ENCODE data around the gene RNU1-2.
"Not testable (repeated sequence)": the region's sequence is repeated elsewhere in the genome, so short reads cannot be mapped to it uniquely, and the experiment has no call there.

Gene RNU1-2

DNA sequence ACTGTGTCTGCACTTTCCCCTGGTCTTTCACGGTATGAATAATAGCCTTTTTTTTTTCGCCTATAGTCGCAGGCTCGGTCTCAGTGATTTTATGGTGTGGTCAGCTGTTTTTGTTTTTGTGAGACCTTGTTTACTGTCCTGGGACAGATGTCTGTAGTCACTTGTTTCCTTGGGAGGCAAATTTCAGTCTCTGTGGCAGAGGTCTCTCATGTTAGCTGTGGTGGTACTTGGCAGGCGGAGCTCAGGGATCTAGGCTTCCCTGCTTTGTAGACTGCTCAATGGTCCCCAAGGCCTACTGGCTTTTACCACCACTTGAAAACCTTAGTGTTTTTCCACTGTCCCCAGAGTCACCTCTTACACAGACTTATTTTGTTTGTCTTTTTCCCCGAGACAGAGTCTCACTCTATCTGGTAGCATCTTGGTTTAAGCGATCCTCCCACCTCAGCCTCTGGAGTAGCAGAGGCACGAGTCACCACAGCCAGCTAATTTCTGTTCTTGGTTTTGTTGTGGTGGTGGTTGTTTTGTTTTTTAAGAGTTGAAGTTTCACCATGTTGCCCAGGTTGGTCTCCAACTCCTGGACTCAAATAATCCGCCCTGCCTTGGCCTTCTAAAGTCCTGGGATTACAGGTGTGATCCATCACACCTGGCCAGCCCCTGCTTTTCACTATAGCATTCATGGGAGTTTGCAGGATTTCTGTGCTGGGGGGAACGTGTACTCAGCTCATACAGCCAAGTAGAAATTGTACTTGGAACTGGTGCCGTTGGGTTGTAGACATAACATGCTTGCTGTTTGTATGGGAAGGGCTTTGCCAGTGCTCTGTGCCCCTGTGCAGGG lies 10.3 kb downstream of the RNU1-2 start:
- no peak for DNase-seq
- in situ Hi-C loops (cut with MboI; ENCODE audit: low pct_unique_long_range_greater_than_20kb, low sequenced_read_pairs), result no loop called here

DNA sequence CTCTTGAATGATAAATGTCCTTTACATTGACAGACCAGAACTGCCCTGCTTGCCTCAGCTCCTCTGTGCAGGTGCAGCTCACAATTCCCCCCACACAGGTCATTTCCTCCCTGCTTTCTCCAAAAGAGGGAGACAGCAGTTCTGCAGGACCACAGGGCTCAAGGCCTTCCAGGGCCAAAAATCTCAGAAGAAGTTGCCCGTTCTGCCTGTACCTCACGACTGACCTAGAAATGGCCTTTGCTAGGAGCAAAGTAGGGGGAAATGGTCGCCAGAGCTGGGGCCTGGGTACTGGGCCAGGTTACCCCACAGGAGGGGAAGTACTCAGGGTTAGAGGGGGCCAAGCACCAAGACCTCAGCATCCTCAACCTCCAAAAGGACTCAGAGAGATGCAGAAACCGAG lies 11.1 kb downstream of the RNU1-2 start:
- in situ Hi-C loops (cut with MboI; ENCODE audit: low pct_unique_long_range_greater_than_20kb, low sequenced_read_pairs), result no loop called here

DNA sequence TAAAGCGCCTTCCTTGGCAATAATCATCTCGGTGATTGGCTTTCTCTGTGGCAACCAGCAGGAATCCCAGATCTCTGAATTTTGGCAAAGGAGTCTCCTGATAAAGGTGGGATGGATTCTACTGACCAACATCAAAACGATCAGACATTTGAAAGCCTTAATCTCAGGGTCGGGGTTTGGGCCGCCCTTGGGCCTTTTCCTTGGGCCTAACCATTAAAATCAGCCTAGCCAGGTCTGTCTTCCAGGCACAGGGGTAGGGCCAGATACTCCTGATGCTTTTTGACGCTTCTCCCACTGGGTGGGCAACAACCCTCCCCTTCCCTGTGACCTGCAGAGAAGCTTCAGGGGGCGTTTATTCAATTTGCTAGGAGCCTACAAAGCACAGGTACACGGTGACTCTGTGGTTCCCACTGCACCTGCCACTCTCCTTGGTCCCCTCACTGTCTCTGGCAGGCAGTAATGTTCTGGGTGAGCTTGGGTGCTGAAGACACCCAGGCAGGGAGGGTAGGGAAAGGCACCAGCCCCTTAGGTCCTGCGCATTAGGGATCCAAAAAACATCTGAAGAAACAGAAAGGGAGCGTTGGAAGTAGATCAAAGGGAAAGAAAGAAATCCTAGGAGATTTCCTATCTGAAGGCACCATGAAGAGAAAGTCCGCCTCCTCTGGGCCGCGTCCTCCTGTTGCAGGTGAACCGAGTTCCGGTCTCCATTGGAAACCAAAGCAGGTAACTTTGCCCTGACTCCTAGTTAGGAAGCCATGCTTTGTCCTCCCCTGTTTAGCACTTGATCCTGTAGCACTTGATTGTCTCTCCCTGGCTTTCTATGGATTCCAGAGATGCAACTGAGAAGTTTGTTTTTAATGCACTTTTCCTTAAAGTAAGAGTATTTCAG lies 12.3 kb downstream of the RNU1-2 start:
- no peak for DNase-seq
- in situ Hi-C loops (cut with MboI; ENCODE audit: low pct_unique_long_range_greater_than_20kb, low sequenced_read_pairs), result no loop called here

More for the DNA sequence above, 11.1 kb downstream of the RNU1-2 start:
- no peak for DNase-seq

DNA sequence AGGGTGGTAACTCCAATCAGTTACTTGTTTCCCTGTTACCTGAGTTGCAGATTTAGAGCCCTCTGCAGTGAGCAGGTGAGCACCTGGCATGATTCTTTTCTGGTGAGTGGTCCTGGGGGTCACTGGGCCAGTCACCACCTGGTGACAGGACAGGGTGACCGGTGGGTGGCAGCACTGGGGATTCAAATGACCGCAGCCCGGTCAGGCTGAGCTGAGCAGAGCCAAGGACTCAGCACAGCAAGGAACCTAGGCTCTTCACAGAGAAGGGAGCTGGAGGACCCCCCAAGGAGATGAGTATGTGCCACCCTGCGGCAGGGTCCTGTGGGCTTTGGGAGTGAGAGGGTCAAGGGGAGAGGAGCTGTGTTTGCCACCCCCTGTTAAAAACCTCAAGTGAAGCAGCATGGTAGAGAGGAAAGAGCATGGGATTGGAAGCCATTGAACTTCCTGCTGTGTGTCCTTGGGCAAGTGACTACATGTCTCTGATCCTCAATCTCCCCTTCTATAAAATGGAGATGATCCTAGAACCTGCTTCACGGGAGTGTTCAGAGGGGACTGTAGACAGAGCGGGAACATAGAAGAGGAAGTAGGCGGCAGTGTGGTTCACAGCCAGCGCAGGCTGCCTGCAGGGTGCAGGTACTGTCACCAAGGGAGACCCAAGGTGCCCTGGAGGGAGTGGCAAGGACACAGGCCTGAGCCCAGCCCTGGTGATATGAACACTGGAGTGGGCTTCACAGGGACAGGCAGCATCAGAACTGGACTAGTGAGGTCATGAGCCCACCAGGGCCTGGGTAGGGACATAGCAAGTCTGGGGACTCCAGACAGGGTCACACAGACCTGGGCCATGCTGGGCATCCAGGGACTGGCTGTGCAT lies 16.3 kb downstream of the RNU1-2 start:
- DNase-seq, result peak; percentile 20

DNA sequence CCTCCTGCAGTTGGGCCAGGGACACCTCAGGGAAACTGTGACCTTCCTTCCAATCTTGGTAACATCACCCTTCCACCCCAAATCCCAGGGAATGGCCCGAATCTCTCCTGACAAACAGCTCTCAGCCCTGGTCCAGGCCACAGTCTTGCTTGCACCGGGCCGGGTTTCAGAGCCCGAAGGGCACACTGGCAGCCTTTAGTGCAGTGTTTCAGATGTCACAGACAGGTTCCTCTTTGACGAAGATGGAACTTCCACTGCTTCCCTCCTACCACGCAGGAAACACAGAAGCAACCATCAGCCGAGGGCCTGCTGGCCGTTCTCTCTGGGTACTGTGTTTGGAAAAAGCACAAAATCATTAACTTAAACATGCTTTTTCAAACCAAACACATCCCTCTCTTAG lies 17.0 kb downstream of the RNU1-2 start:
- in situ Hi-C loops (cut with MboI; ENCODE audit: low pct_unique_long_range_greater_than_20kb, low sequenced_read_pairs), result not testable (repeated sequence)
- DNase-seq, result peak; percentile 31

More for the DNA sequence above, 16.3 kb downstream of the RNU1-2 start:
- in situ Hi-C loops (cut with MboI; ENCODE audit: low pct_unique_long_range_greater_than_20kb, low sequenced_read_pairs), result not testable (repeated sequence)

DNA sequence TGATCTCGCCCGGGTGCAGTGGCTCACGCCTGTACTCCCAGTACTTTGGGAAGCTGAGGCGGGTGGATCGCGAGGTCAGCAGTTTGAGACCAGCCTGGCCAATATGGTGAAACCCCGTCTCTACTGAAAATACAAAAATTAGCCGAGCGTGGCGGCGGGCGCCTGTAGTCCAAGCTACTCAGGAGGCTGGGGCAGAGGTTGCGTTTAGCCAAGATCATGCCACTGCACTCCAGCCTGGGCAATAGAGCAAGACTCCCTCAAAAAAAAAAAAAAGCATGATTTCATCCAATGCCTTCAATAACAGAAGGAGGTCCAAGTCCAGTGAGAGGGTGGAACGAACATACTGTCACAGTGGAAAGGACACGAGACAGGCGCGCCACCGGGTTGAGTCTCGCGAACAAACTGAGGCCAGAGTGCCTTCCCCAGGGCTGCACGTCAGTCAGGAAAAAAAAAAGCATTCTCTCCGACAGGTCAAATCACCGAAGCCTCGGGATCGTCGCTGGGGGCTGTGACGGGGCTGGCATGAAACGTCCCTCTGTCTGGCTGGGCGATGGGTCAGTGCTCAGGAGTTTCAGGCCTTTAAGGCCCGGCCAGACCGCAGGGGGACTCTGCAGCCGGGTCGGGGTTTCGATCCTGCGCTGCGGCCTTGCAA lies 17.5 kb downstream of the RNU1-2 start:
- in situ Hi-C loops (cut with MboI; ENCODE audit: low pct_unique_long_range_greater_than_20kb, low sequenced_read_pairs), result no loop called here
- no peak for DNase-seq

DNA sequence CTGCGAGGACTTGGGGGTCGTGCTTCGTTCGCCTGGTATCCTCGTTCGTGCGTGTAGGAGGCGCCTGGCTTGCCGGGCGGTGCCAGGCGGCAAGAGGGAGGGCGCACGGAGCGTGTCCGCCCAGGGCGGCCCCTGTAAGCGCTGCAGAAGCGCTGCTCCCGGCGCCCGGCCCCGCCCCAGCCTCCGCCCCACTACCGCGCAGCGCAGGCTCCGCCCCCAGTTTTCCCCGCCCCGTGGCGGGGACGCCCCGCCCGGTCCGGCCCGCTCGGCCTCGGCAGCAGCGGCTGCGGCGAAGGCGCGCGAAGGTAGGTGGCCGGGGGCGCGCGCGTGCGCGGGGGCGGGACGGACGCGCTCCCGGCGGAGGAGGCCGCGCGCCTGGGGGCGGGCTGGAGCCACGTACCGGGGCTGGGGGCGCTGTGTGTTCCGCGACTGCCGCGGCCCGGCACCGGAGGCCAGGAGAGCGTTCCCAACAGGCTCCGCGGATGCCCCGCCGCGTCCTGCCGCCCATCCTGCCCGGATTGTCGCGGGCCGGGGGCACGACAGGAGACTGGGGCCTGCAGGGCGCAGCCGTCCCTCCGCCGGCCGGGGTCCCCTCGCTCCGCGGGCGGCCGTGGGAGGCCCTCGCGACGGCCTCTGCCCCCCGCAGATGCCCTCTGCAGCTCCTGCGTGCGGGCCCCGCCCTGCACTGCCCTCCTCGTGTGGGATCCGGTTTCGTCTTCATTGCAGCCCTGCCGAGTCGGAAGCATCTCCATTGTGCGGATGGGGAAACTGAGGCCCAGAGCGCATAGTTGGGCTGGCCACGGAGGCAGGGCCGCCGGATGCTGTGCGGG lies 18.3 kb downstream of the RNU1-2 start:
- in situ Hi-C loops (cut with MboI; ENCODE audit: low pct_unique_long_range_greater_than_20kb, low sequenced_read_pairs), result no loop called here
- peak; percentile 89 for DNase-seq

DNA sequence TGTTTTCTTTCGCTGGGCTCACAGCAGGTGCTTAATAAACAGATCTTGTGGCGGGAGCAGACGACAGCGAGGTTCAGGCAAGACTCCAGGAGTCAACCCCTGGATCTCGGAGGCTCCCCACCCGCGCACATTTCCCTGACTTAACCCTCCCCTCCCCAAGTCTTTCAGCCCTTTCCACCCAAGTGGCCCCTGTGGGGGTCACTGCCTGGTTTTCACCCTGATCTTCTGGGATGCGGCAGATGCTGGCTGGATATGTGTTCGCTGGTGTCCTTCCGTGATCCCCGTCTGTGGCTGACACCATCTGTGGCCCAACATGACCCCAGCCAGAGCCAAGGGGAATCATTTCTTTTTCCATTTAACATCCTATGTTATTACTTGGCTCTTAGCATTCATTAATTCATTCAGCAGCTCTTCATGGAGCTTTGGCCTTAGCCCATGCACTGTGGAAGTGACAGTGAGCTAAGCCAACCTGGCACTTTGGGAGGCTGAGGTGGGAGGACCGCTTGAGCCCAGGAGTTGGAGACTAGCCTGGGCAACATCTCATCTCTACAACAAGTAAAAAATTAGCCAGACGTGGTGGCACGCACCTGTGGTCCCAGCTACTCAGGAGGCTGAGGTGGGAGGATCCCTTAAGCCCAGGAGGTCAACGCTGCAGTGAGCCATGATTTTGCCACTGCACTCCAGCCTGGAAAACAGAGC lies 19.3 kb downstream of the RNU1-2 start:
- in situ Hi-C loops (cut with MboI; ENCODE audit: low pct_unique_long_range_greater_than_20kb, low sequenced_read_pairs); DNase-seq: not testable (repeated sequence)

DNA sequence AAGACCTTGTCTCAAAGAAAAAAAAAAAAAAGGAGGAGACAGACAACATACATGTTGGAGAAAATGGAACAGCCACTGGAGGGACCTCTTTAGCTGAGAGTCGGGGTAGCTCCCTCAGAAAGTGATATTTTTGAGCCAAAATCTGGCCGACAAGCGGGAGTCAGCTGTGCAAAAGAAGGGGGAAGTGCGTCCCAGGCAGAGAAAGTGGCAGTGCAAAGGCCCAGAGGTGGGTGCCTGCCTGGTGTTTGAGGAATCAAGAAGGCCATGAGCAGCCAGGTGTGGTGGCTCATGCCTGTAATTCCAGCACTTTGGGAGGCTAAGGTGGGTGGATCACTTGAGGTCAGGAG lies 19.8 kb downstream of the RNU1-2 start:
- DNase-seq, result peak; percentile 52
- in situ Hi-C loops (cut with MboI; ENCODE audit: low pct_unique_long_range_greater_than_20kb, low sequenced_read_pairs), result no loop called here

DNA sequence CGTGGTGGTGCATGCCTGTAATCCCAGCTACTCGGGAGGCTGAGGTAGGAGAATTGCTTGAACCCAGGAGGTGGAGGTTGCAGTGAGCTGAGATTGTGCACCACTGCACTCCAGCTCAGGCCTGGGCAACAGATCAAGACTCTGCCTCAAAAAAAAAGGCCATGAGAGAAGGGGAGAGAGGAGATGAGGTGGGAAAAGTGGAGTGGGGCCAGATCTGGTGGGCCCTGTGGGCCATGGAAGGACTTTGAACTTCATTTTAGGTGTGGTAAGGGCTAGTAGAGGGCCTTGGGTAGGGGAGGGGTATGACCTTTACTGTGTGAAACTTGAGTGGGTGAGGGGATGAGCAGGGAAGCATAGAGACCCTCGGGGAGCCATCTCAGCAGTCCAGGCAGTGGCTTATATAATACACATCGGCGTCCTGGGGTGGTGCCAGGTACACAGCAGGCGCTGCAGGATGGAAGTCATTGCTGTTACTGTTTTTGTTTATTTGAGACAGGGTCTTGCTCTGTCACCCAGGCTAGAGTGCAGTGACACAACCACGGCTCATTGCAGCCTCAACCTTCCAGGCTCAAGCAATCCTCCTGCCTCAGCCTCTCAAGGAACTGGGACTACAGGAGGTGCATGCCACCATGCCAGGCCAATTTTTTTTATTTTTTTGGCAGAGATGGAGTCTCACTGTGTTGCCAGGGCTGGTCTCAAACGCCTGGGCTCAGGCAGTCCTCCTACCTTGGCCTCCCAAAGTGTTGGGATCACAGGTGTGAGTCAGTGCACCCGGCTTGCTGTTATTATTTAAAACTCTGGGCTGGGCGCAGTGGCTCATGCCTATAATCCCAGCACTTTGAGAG lies 20.5 kb downstream of the RNU1-2 start:
- DNase-seq; in situ Hi-C loops (cut with MboI; ENCODE audit: low pct_unique_long_range_greater_than_20kb, low sequenced_read_pairs): not testable (repeated sequence)

DNA sequence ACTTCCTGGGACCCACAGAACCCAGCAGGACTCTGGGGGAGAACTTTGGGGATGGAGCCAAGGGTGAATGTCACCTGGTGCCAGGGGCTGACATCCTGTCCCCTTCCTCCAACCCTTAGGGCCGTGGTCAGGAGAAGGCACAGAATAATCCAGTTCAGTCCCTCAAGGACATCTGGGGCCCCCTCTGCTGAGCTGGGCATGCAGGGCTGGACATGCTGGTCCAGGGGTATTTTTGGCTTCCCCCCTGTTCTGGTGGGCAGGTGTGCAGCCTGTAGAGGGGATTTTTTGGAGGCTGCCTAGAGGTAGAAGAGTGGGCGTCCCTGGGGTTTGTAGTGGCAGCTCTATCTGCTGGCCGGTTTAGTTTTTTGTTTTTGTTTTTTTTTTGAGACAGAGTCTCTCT lies 22.6 kb downstream of the RNU1-2 start:
- no peak for DNase-seq
- in situ Hi-C loops (cut with MboI; ENCODE audit: low pct_unique_long_range_greater_than_20kb, low sequenced_read_pairs), result no loop called here

DNA sequence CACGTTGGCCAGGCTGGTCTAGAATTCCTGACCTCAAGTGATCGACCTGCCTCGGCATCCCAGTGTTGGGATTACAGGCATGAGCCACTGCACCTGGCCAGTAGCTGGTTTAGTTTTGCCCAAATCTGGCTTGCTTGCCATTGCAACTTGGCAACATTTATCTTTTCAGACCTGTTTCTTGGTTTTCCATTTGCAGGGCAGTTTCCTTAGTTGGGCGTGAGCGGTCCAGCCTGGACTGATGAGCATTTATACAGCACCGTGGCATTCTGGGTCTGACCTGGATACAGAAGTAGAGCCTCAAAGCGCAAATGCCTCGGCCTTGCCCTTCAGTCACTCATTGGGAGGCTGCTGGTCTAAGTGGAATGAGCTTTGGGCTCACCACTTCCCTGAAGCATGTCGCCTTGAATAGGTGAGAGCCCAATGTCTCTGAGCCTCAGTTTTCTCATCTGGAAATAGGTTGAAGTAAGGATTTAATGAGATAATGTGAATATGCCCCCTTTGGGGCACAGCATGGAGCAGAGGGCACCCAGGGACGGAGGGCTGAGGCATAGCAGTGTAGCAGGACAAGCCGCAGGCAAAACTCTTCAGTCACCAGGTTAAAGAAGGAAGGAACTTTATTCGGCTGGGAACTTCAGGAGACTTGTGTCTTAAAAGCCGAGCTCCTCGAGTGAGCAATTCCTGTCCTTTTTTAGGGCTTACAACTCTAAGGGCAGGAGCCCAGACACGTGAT lies 23.3 kb downstream of the RNU1-2 start:
- DNase-seq; in situ Hi-C loops (cut with MboI; ENCODE audit: low pct_unique_long_range_greater_than_20kb, low sequenced_read_pairs): not testable (repeated sequence)

DNA sequence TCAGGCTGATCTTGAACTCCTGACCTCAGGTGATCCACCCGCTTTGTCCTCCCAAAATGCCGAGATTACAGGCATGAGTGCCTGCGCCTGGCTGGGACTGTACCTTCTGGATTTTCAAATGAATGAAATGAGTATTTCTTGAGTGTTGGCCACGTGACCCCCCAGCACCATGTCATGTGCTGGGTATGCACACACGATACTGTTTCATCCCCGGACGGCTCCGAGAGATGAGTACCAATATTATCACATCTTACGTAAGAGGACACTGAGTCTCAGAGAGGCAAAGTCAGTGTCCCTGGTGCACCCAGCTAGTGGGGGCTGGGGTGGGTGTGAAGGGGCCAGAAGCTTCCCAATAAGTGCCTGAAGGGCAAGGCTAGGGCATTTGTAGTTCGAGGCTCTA lies 25.2 kb downstream of the RNU1-2 start:
- no peak for DNase-seq
- in situ Hi-C loops (cut with MboI; ENCODE audit: low pct_unique_long_range_greater_than_20kb, low sequenced_read_pairs), result no loop called here

DNA sequence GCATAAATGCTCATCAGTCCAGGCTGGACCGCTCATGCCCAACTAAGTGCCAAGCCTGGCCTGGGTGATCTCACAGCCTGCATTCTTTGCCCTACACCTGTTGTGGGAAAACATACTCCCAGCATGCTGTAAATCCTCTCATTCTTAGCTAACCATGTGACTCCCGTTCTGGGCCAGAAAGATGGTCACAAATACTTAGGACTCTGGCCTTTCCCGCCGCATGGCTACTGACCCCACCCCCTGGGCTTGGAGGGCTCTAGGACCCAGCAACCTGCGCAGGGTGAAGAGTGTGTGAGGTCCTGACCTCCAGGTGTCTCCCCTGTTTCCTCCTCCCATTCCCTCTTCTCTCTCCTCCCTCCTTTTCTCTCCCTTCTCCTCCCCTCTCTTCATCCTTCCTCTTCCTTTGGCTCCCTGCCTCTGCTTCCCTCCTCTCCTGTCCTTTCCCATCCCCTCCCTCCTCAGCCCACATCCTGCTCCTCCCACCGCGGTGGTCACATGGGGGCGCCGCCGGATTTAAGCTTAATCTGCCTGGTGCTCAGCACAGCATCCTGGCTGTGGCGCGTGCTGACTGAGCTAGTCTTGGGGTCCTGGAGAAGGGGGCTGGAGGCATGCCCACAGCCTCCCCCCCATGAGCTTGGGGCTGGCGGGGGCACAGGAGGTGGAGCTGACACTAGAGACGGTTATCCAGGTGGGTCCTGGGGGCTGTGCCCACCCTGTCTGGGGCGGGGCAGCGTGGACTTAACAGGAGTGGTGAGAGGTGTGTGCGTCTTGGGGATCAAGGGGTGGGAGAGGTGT lies 25.8 kb downstream of the RNU1-2 start, which contains the start of gene CROCC:
Gene CROCC (plus strand): TSS at position 541 of the 795 bp plus-strand sequence. CDS start 88 bp downstream, at position 629.
- in situ Hi-C loops (cut with MboI; ENCODE audit: low pct_unique_long_range_greater_than_20kb, low sequenced_read_pairs), result no loop called here
- DNase-seq, result peak; percentile 51

DNA sequence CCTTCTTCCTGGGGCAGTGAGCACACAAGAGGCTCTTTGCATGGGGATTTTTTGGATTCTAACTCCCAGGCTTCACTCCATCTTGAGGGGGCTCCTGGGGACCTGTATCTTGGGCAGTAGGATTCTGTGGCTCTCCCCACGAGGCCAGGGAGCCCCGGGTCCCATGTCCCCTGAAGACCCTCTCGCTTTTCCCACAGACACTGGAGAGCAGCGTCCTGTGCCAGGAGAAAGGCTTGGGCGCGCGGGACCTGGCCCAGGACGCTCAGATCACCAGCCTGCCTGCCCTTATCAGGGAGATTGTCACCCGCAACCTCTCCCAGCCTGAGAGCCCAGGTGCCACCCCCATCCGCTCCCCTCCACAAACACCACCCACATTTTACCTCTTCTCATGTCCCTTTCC lies 26.7 kb downstream of the RNU1-2 start:
- in situ Hi-C loops (cut with MboI; ENCODE audit: low pct_unique_long_range_greater_than_20kb, low sequenced_read_pairs), result no loop called here
- DNase-seq, result no peak

Measured in KBM-7 (cell line).